NCI-H82 (cell line): ENCODE results near the gene VAMP1.
"Not testable (repeated sequence)": the region's sequence is repeated elsewhere in the genome, so short reads cannot be mapped to it uniquely, and the experiment has no call there.

Source experiments
- DNase-seq: peaks from one replicate; lab custom pipeline; 2025; lab: John Stamatoyannopoulos, UW

VAMP1 gene

GRCh38 chr12:6469609-6470374 lies 685 bp downstream of the VAMP1 start:
- DNase-seq, result peak; percentile 47

- no peak for DNase-seq
These were observed 1.4 kb downstream of the VAMP1 start for GRCh38 chr12:6469092-6469491.

- no peak for DNase-seq
These were observed 2.2 kb downstream of the VAMP1 start for GRCh38 chr12:6468283-6468575.

- not testable (repeated sequence) for DNase-seq
These were observed 2.8 kb downstream of the VAMP1 start for GRCh38 chr12:6467571-6468282.

- DNase-seq, result not testable (repeated sequence)
These were observed 3.7 kb downstream of the VAMP1 start for GRCh38 chr12:6466751-6467150.

- no peak for DNase-seq
These were observed 4.3 kb downstream of the VAMP1 start for GRCh38 chr12:6466184-6466573.

- peak; percentile 86 for DNase-seq
These were observed 4.9 kb downstream of the VAMP1 start for GRCh38 chr12:6465467-6466183.

- DNase-seq, result no peak
These were observed 5.9 kb downstream of the VAMP1 start for GRCh38 chr12:6464531-6464930.

- no peak for DNase-seq
These were observed 6.6 kb downstream of the VAMP1 start for GRCh38 chr12:6463858-6464257.

- no peak for DNase-seq
These were observed 7.3 kb downstream of the VAMP1 start for GRCh38 chr12:6463216-6463615.

GRCh38 chr12:6462234-6462995 lies 8.1 kb downstream of the VAMP1 start:
- DNase-seq, result no peak

GRCh38 chr12:6461401-6462233 lies 8.9 kb downstream of the VAMP1 start:
- no peak for DNase-seq

- no peak for DNase-seq
These were observed 9.6 kb downstream of the VAMP1 start for GRCh38 chr12:6460751-6461371.

- DNase-seq, result peak; percentile 80
These were observed 11.5 kb downstream of the VAMP1 start for GRCh38 chr12:6459004-6459337.

GRCh38 chr12:6458281-6459003 lies 12.0 kb downstream of the VAMP1 start:
- DNase-seq, result no peak

- DNase-seq, result no peak
These were observed 13.1 kb downstream of the VAMP1 start for GRCh38 chr12:6457220-6457945.

- DNase-seq, result no peak
These were observed 17.4 kb downstream of the VAMP1 start for GRCh38 chr12:6452944-6453630.

- peak; percentile 43 for DNase-seq
These were observed 18.1 kb downstream of the VAMP1 start for GRCh38 chr12:6452245-6452943.
